K562 (cell line): ENCODE measurements around the gene CMIP. TPM values are rescaled to one million over a fixed set of nuclear protein-coding genes. Genes with fewer than 3 reads are reported as not detected.
A peak's percentile ranks its signal among the peaks of the same experiment; 100 is the strongest.

Experiments
- ATAC-seq: fragments of 200-7000 bp; cut with Tn5 transposase; 3 replicates; pipeline ENCODE4 v1.9.1; 2020; ENCODE audit warnings: moderate library complexity
- BruUV-seq: library from RNA; stranded (reverse); fragments of 400-500 nt; replicated peaks from 2 replicates; lab custom pipeline; 2021; lab: Mats Ljungman, UMichigan
- CTCF ChIA-PET: fragments of 300-600 bp; formaldehyde crosslinking; extraction: SDS; loops from one replicate; lab custom pipeline; 2021; ENCODE audit warnings: low intra/inter-chr PET ratio; lab: Yijun Ruan, JAX
- POLR2A ChIA-PET: fragments of 300-600, 350-650 bp; sonication (Branson Sonifier 250); formaldehyde crosslinking; extraction: SDS; loops from one replicate; lab custom pipeline; 2021; ENCODE audit warnings: antibody characterized with exemption, inconsistent platforms; lab: Yijun Ruan, JAX
- DNase-seq, 4 experiments: peaks; one replicate each; pipeline versions ENCODE4 v3.0.0 to v3.0.0-alpha.2; 2011 to 2018; ENCODE audit warnings: low spot score in 3 of 4, mixed read lengths in 3 of 4; ENCODE audit errors: extremely low read depth in 1 of 4
- FAIRE-seq: peaks from 2 replicates; lab custom pipeline; 2011; peaks lifted over from hg19 to GRCh38; lab: Jason Lieb, UNC
- H2AFZ ChIP-seq: 2 replicates; pipeline ENCODE4 v1.6.0; 2011; ENCODE audit warnings: low read depth, low read length, control low read depth, inconsistent platforms
- H3K27ac ChIP-seq: fragments of 200-600 bp; 3 replicates; pipeline ENCODE4 v1.8.0; 2011; ENCODE audit warnings: low read depth, mild to moderate bottlenecking, control low read depth, inconsistent platforms, low read length, moderate library complexity, mixed read lengths; ENCODE audit errors: extremely low read depth
- H3K27me3 ChIP-seq, 2 experiments: fragments of 300-600 bp in 1 of 2; 2 replicates in 1 of 2; 3 replicates in 1 of 2; pipeline versions ENCODE4 v1.6.0 to v1.8.0; 2011; ENCODE audit warnings: inconsistent platforms in 2 of 2, low read length in 2 of 2, mild to moderate bottlenecking in 1 of 2, mixed read lengths in 1 of 2, moderate library complexity in 1 of 2; ENCODE audit not compliant: control insufficient read depth in 2 of 2, insufficient read depth in 2 of 2
- H3K36me3 ChIP-seq: fragments of 300-600 bp; 3 replicates; pipeline ENCODE4 v1.8.0; 2011; ENCODE audit warnings: mild to moderate bottlenecking, low read length, inconsistent platforms; ENCODE audit not compliant: control insufficient read depth, insufficient read depth
- H3K4me1 ChIP-seq, 2 experiments: fragments of 200-600 bp in 1 of 2; replicated peaks in 1 of 2; 2 replicates in 1 of 2; 3 replicates in 1 of 2; pipeline versions ENCODE4 v1.5.1 to v1.8.0; 2011; ENCODE audit warnings: inconsistent platforms in 2 of 2, low read length in 2 of 2, mild to moderate bottlenecking in 1 of 2, mixed read lengths in 1 of 2, moderate library complexity in 1 of 2; ENCODE audit not compliant: control insufficient read depth in 2 of 2, insufficient read depth in 2 of 2
- H3K4me2 ChIP-seq: 2 replicates; pipeline ENCODE4 v1.6.1; 2011; ENCODE audit warnings: low read length, control low read depth, inconsistent platforms, mixed read lengths; ENCODE audit not compliant: insufficient read depth
- H3K4me3 ChIP-seq: fragments of 200-600 bp; sonication (generic), shearing (Covaris generic); 2 replicates; pipeline ENCODE4 v1.5.1; 2016; ENCODE audit warnings: control low read depth, inconsistent platforms
- H3K79me2 ChIP-seq: fragments of 200-600 bp; 3 replicates; pipeline ENCODE4 v1.8.0; 2011; ENCODE audit warnings: low read length, inconsistent platforms; ENCODE audit not compliant: control insufficient read depth, insufficient read depth
- H3K9ac ChIP-seq, 2 experiments: 2 replicates each; pipeline versions ENCODE4 v1.6.0 to v1.6.1; 2011; ENCODE audit warnings: low read depth in 2 of 2, low read length in 2 of 2, control low read depth in 1 of 2, inconsistent platforms in 1 of 2, mild to moderate bottlenecking in 1 of 2, mixed read lengths in 1 of 2; ENCODE audit not compliant: insufficient read depth in 1 of 2
- H3K9me1 ChIP-seq: one replicate; pipeline ENCODE4 v1.6.0; 2011; ENCODE audit warnings: inconsistent platforms, mild to moderate bottlenecking, low read length, moderate library complexity; ENCODE audit not compliant: control insufficient read depth, insufficient read depth
- H3K9me3 ChIP-seq: replicated peaks from 2 replicates; pipeline ENCODE4 v1.5.1; 2011; ENCODE audit warnings: low read depth, low read length, inconsistent platforms; ENCODE audit not compliant: control insufficient read depth, insufficient read depth
- H4K20me1 ChIP-seq: replicated peaks from 2 replicates; pipeline ENCODE4 v1.6.1; 2011; ENCODE audit warnings: low read length, inconsistent platforms, mixed read lengths; ENCODE audit not compliant: control insufficient read depth, insufficient read depth
- ARID1B ChIP-seq: fragments of 450-650 bp; IDR thresholded peaks from 2 replicates; pipeline ENCODE4 v1.6.1; 2016; ENCODE audit warnings: antibody characterized with exemption, mild to moderate bottlenecking, inconsistent platforms
- ATF3 ChIP-seq, 2 experiments: fragments of 450-650 bp in 1 of 2; sonication (generic) in 1 of 2; formaldehyde crosslinking in 1 of 2; IDR thresholded peaks in 1 of 2; conservative IDR thresholded peaks in 1 of 2; 2 replicates each; pipeline versions ENCODE4 v1.6.1 to v1.8.1; 2016 to 2023; ENCODE audit warnings: mild to moderate bottlenecking in 2 of 2, moderate library complexity in 2 of 2, inconsistent platforms in 1 of 2, missing genetic modification reagents in 1 of 2
- CSDE1 ChIP-seq, 2 experiments: fragments of 450-650 bp; IDR thresholded peaks; 2 replicates each; pipeline ENCODE4 v1.6.1; 2016; ENCODE audit warnings: mild to moderate bottlenecking in 1 of 2
- DPF2 ChIP-seq: fragments of 450-650 bp; IDR thresholded peaks from 2 replicates; pipeline ENCODE4 v1.6.1; 2016
- FOS ChIP-seq: IDR thresholded peaks from 3 replicates; pipeline ENCODE4 v1.6.1; 2011; ENCODE audit not compliant: insufficient read length; ENCODE audit errors: extremely low read depth
- FOSL1 ChIP-seq: fragments of 200-800 bp; sonication (Bioruptor generic); conservative IDR thresholded peaks from 2 replicates; pipeline ENCODE4 v1.6.1; 2016; ENCODE audit warnings: missing genetic modification characterization, missing compliant biosample characterization
- HMG20B ChIP-seq: fragments of 250-450 bp; sonication (Bioruptor Pico); IDR thresholded peaks from 2 replicates; pipeline ENCODE4 v1.5.0; 2021; ENCODE audit warnings: mild to moderate bottlenecking
- ILF3 ChIP-seq: fragments of 450-650 bp; IDR thresholded peaks from 2 replicates; pipeline ENCODE4 v1.6.1; 2018; ENCODE audit warnings: antibody characterized with exemption, mild to moderate bottlenecking, moderate library complexity, borderline replicate concordance
- JUN ChIP-seq, 2 experiments: sonication (generic) in 1 of 2; formaldehyde crosslinking in 1 of 2; IDR thresholded peaks; 2 replicates each; pipeline versions ENCODE4 v1.6.1 to v1.8.0; 2012 to 2022; ENCODE audit warnings: borderline replicate concordance in 2 of 2, mild to moderate bottlenecking in 2 of 2, improper control_type of control experiment in 1 of 2, low read depth in 1 of 2, low read length in 1 of 2, missing genetic modification reagents in 1 of 2
- JUND ChIP-seq, 2 experiments: IDR thresholded peaks; 2 replicates in 1 of 2; 3 replicates in 1 of 2; pipeline ENCODE4 v1.6.1; 2011; ENCODE audit warnings: borderline replicate concordance in 2 of 2, low read depth in 2 of 2, low read length in 2 of 2, improper control_type of control experiment in 1 of 2, missing biosample characterization in 1 of 2, missing genetic modification characterization in 1 of 2, missing genetic modification reagents in 1 of 2
- KDM1A ChIP-seq, 2 experiments: fragments of 450-650 bp; IDR thresholded peaks; 2 replicates each; pipeline ENCODE4 v1.6.1; 2016; ENCODE audit warnings: mild to moderate bottlenecking in 2 of 2
- PTTG1 ChIP-seq: fragments of 450-650 bp; IDR thresholded peaks from 2 replicates; pipeline ENCODE4 v1.6.1; 2016; ENCODE audit warnings: low read depth, mild to moderate bottlenecking, missing genetic modification characterization, missing compliant biosample characterization
- RB1 ChIP-seq: fragments of 450-650 bp; IDR thresholded peaks from 2 replicates; pipeline ENCODE4 v1.6.1; 2017; ENCODE audit warnings: low read depth, mild to moderate bottlenecking
- RFX5 ChIP-seq: IDR thresholded peaks from 2 replicates; pipeline ENCODE4 v1.6.1; 2011; ENCODE audit warnings: low read depth, mild to moderate bottlenecking, improper control_type of control experiment, low read length
- SIN3A ChIP-seq, 2 experiments: fragments of 150-350 bp in 1 of 2; IDR thresholded peaks; 2 replicates each; pipeline ENCODE4 v1.6.1; 2011 to 2016; ENCODE audit warnings: borderline replicate concordance in 2 of 2, low read depth in 2 of 2, low read length in 2 of 2, mild to moderate bottlenecking in 2 of 2, moderate library complexity in 2 of 2; ENCODE audit not compliant: control insufficient read depth in 1 of 2
- SIRT6 ChIP-seq: IDR thresholded peaks from one replicate; pipeline ENCODE4 v1.6.1; 2012; ENCODE audit warnings: low read depth, mild to moderate bottlenecking, control low read depth, inconsistent platforms, low read length, moderate library complexity
- SMARCA4 ChIP-seq: fragments of 450-650 bp; IDR thresholded peaks from 2 replicates; pipeline ENCODE4 v1.6.1; 2016
- SMARCE1 ChIP-seq: fragments of 450-650 bp; IDR thresholded peaks from 2 replicates; pipeline ENCODE4 v1.7.1; 2016; ENCODE audit warnings: mild to moderate bottlenecking
- VEZF1 ChIP-seq: fragments of 200-800 bp; sonication (Bioruptor generic); IDR thresholded peaks from 2 replicates; pipeline ENCODE4 v1.6.1; 2017; ENCODE audit warnings: missing genetic modification characterization, missing compliant biosample characterization
- ZNF232 ChIP-seq: sonication (generic); formaldehyde crosslinking; IDR thresholded peaks from 2 replicates; pipeline ENCODE4 v1.8.0; 2022; ENCODE audit warnings: mild to moderate bottlenecking, missing genetic modification reagents
- ZNF778 ChIP-seq: fragments of 450-650 bp; formaldehyde crosslinking; IDR thresholded peaks from 2 replicates; pipeline ENCODE4 v1.4.0; 2020; ENCODE audit warnings: mild to moderate bottlenecking, moderate library complexity
- WGBS: fragments of 100-300 bp; shearing (Covaris generic); methylation state at CpG from one replicate; pipeline ENCODE4 v1.1.6; 2016; ENCODE audit warnings: low coverage, mixed read lengths; ENCODE audit not compliant: insufficient coverage; ENCODE audit errors: missing lambda C conversion rate; 5-methylcytosine and 5-hydroxymethylcytosine counted together
- in situ Hi-C: fragments of 300-500 bp; cut with MboI; formaldehyde crosslinking; loops from 4 replicates; pipeline ENCODE4 v1.15.0; 2018; ENCODE audit warnings: inconsistent platforms, mixed read lengths
- intact Hi-C: fragments of 100-400 bp; cut with micrococcal nuclease; formaldehyde crosslinking; loops from 2 replicates; pipeline ENCODE4 v1.14.2; 2022
- polyA plus RNA-seq, 8 experiments: library from polyadenylated mRNA; depleted of rRNA in 4 of 8; stranded (reverse) in 5 of 8; unstranded in 3 of 8; fragments of >200 nt; fragmentation: Nextera tagmentation in 2 of 8; fragmentation: Illumina TruSeq in 1 of 8; extraction: Ambion mirVana in 2 of 8; extraction: Trizol in 1 of 8; gene quantifications; 2 replicates each; pipeline versions ENCODE4 v1.2.1 to v1.2.3, GENCODE V29; 2011 to 2014; ENCODE audit warnings: inconsistent platforms in 1 of 8, missing spikeins in 1 of 8
- total RNA-seq, 7 experiments: library from RNA; depleted of rRNA in 6 of 7; stranded (reverse); fragments of >200 nt in 6 of 7; fragmentation: Illumina TruSeq in 2 of 7; extraction: Trizol in 2 of 7; gene quantifications; 2 replicates each; pipeline versions ENCODE4 v1.2.1 to v1.2.3, GENCODE V29; 2011 to 2021; ENCODE audit warnings: low replicate concordance in 1 of 7

The CMIP gene
- total and polyA plus RNA-seq, 9 of the 15 experiments (the other 6 are each of a cell fraction or from before 2014, with no cell fraction given) = 0.94 to 82.5 (median 10.3) TPM

- BruUV-seq = no TSS peak
- TF ChIP-seq HMG20B (CRISPR knock-in tag) (no peak), FOS (peak; percentile 19), RB1 (no peak), SIN3A (IDR thresholded peaks at IDR 0.05; ENCODE audit: borderline replicate concordance in 2 of 2, control insufficient read depth in 1 of 2, low read depth in 2 of 2, low read length in 2 of 2) (no peak), SMARCE1 (peak; percentile 68), VEZF1 (CRISPR knock-in tag) (peak; percentile 6; the same call in 1 of the 2 replicates), KDM1A (IDR thresholded peaks at IDR 0.05) (peak in 1 of 2 experiments; percentile 48; a peak in 1 of 4 replicates), RFX5 (no peak), JUN (IDR thresholded peaks at IDR 0.05; ENCODE audit: borderline replicate concordance, low read depth, low read length) (peak; percentile 52; the same call in 1 of the 2 replicates), JUN (CRISPR knock-in tag; IDR thresholded peaks at IDR 0.05; ENCODE audit: borderline replicate concordance) (no peak), PTTG1 (tag) (no peak), SMARCA4 (peak; percentile 63; the same call in 1 of the 2 replicates), ILF3 (no peak), ARID1B (peak; percentile 71), FOSL1 (tag) (peak; percentile 94), CSDE1 (IDR thresholded peaks at IDR 0.05) (no peak), ZNF232 (CRISPR knock-in tag) (no peak), DPF2 (peak; percentile 64; the same call in 1 of the 2 replicates), ATF3 (IDR thresholded peaks at IDR 0.05) (peak; percentile 83), ATF3 (CRISPR knock-in tag; conservative IDR thresholded peaks at IDR 0.05) (no peak), SIRT6 (no peak), JUND (IDR thresholded peaks at IDR 0.05; ENCODE audit: borderline replicate concordance, low read depth, low read length) (peak; percentile 89), JUND (tag; IDR thresholded peaks at IDR 0.05; ENCODE audit: borderline replicate concordance, low read depth, low read length) (peak; percentile 88), ZNF778 (CRISPR knock-in tag) (no peak)
These were observed 141.8 kb downstream of the CMIP start for GRCh38 chr16:81586417-81586816.

More at GRCh38 chr16:81586417-81586816, 141.8 kb downstream of the CMIP start:
- Histone ChIP-seq H3K4me1 (peaks cover 7 to 15% of the 10 kb centered on the region in 2 experiments; a peak in 4 of 5 replicates), H3K79me2 (peaks cover 29% of the 10 kb centered on the region), H2AFZ (no peak overlapping the region), H3K9me3 (no peaks in the 10 kb centered on the region), H3K27ac (no peak overlapping the region), H3K4me2 (no peak overlapping the region), H3K9me1 (peaks cover 3% of the 10 kb centered on the region), H3K36me3 (peaks cover 4% of the 10 kb centered on the region; the same call in 1 of the 3 replicates), H3K4me3 (no peak overlapping the region), H3K27me3 (no peaks in the 10 kb centered on the region), H3K9ac (no peak overlapping the region), H4K20me1 (peaks cover 39% of the 10 kb centered on the region; the same call in 1 of the 2 replicates)
- in situ Hi-C loops (no loop called here), intact Hi-C loops (no loop called here)
- WGBS = 36% methylated on average over 7 of the region's 7 CpGs
- peak; percentile 23 for FAIRE-seq
- POLR2A ChIA-PET = interaction anchor here (1.0 kb wide), 1 partner anchor 48 kb away, joined by 3 read pairs; no protein-coding TSS in a partner anchor
- CTCF ChIA-PET = interaction anchor here (0.6 to 2.5 kb wide), 2 partner anchors 182 to 185 kb away, joined by 3 to 15 read pairs; no protein-coding TSS in a partner anchor
- ATAC-seq = 0 out of 3 replicates have a peak, but pooled peaks have one; percentile 5
- peak in 1 of 4 experiments; percentile 31 for DNase-seq
